Measurements from ENCODE around the gene DOCK9.

Gene DOCK9

DNA sequence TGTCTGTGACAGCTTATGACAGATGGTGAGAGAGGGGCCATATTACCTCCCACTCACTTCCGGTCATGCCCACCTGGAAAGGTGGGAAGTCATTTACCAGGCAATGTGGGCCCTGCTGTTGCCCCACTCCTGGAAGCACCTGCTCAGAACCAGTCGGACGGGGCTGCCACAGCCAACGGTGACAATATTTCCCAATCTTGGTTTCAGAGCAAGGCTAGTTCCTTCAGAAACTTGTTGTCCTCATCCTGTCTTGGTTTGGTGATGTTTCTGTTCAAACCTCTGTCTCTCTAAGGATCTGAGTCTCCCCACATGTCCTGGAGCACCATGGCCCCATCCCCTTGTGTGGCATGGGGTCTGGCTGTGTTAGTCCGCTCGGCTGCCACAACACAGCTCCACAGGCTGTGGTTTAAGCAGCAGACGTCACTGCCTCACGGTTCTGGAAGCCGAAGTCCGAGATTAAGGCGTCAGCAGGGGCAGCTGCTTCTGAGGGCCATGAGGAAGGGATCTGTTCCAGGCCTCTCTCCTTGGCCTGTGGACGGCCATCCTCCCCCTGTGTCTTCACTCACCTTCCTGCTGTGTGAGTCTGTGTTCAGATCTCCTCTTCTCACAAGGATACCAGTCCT is 193.9 kb downstream of the DOCK9 start:
- H2AFZ ChIP-seq (ENCODE audit: low read depth), result no peak overlapping the region
- TF ChIP-seq, protein P1, sequence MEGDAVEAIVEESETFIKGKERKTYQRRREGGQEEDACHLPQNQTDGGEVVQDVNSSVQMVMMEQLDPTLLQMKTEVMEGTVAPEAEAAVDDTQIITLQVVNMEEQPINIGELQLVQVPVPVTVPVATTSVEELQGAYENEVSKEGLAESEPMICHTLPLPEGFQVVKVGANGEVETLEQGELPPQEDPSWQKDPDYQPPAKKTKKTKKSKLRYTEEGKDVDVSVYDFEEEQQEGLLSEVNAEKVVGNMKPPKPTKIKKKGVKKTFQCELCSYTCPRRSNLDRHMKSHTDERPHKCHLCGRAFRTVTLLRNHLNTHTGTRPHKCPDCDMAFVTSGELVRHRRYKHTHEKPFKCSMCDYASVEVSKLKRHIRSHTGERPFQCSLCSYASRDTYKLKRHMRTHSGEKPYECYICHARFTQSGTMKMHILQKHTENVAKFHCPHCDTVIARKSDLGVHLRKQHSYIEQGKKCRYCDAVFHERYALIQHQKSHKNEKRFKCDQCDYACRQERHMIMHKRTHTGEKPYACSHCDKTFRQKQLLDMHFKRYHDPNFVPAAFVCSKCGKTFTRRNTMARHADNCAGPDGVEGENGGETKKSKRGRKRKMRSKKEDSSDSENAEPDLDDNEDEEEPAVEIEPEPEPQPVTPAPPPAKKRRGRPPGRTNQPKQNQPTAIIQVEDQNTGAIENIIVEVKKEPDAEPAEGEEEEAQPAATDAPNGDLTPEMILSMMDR (conservative IDR thresholded peaks at IDR 0.05; ENCODE audit: low read depth, low read length), result no peak
- H3K27me3 ChIP-seq (ENCODE audit: insufficient read depth, low read depth), result no peaks in the 10 kb centered on the region
- H3K36me3 ChIP-seq (ENCODE audit: insufficient read depth), result no peaks in the 10 kb centered on the region
- no peaks in the 10 kb centered on the region for H3K4me1 ChIP-seq (ENCODE audit: low read depth, poor library complexity, severe bottlenecking)
- no peak overlapping the region for H3K27ac ChIP-seq
- H3K4me2 ChIP-seq, result no peak overlapping the region
- no peak overlapping the region for H3K4me3 ChIP-seq (IDR thresholded peaks at IDR 0.05; ENCODE audit: insufficient read depth, low read depth, low read length)
- H3K9ac ChIP-seq, result no peak overlapping the region
- H3K79me2 ChIP-seq (ENCODE audit: insufficient read depth, low read depth), result no peaks in the 10 kb centered on the region
- no peaks in the 10 kb centered on the region for H4K20me1 ChIP-seq (ENCODE audit: insufficient read depth)

DNA sequence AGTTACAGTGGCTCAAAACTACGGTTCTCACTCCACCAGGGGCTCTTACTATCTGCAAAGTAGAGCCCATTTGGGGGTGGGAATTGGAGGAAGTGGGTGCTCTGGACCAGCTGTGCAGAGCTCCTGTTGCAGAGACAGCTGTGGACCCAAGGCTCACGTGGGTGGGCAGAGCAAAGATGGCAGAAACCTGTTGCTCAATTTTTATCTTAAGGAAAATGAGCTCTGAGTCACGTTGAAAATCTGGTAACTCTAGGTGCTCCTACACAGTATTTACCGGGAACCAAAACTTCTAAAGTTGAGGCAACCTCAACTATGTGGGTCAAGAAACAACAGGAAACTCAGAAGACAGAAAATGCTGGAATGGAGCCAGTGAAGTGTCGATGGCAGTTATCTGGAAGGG is 195.2 kb downstream of the DOCK9 start:
- Histone ChIP-seq H3K9ac (no peak overlapping the region), H3K27ac (no peak overlapping the region), H3K4me1 (ENCODE audit: low read depth, poor library complexity, severe bottlenecking) (no peaks in the 10 kb centered on the region), H3K27me3 (ENCODE audit: insufficient read depth, low read depth) (no peaks in the 10 kb centered on the region), H4K20me1 (ENCODE audit: insufficient read depth) (no peaks in the 10 kb centered on the region), H3K4me2 (no peak overlapping the region), H3K36me3 (ENCODE audit: insufficient read depth) (no peaks in the 10 kb centered on the region), H2AFZ (ENCODE audit: low read depth) (no peak overlapping the region), H3K4me3 (IDR thresholded peaks at IDR 0.05; ENCODE audit: insufficient read depth, low read depth, low read length) (no peak overlapping the region), H3K79me2 (ENCODE audit: insufficient read depth, low read depth) (no peaks in the 10 kb centered on the region)
- TF ChIP-seq, protein P1 (conservative IDR thresholded peaks at IDR 0.05; ENCODE audit: low read depth, low read length), result no peak

DNA sequence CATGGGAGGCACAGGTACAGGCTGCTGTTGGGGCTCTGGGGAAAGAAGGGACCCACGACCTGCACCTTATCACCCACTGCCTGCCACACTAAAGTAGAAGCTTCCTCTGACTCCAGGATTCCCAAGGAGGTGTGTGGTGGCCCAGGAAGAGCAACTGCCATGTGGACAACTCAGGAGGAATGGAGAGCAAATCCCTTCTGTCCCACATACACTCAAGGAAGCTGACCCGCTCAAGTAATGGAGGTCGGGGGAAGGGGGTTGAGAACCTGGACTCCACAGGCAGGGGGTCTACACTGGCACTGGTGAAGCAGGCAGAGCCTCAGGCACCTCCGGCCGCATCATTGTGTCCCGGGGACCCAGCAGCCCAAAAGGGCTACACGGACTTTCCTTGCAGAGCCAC is 196.0 kb downstream of the DOCK9 start:
- no peak overlapping the region for H2AFZ ChIP-seq (ENCODE audit: low read depth)
- no peak overlapping the region for H3K4me3 ChIP-seq (IDR thresholded peaks at IDR 0.05; ENCODE audit: insufficient read depth, low read depth, low read length)
- no peaks in the 10 kb centered on the region for H3K4me1 ChIP-seq (ENCODE audit: low read depth, poor library complexity, severe bottlenecking)
- no peak overlapping the region for H3K27ac ChIP-seq
- H4K20me1 ChIP-seq (ENCODE audit: insufficient read depth), result no peaks in the 10 kb centered on the region
- no peaks in the 10 kb centered on the region for H3K36me3 ChIP-seq (ENCODE audit: insufficient read depth)
- TF ChIP-seq, protein P1 (conservative IDR thresholded peaks at IDR 0.05; ENCODE audit: low read depth, low read length), result no peak
- H3K9ac ChIP-seq, result no peak overlapping the region
- H3K79me2 ChIP-seq (ENCODE audit: insufficient read depth, low read depth), result no peaks in the 10 kb centered on the region
- no peak overlapping the region for H3K4me2 ChIP-seq
- H3K27me3 ChIP-seq (ENCODE audit: insufficient read depth, low read depth), result no peaks in the 10 kb centered on the region

DNA sequence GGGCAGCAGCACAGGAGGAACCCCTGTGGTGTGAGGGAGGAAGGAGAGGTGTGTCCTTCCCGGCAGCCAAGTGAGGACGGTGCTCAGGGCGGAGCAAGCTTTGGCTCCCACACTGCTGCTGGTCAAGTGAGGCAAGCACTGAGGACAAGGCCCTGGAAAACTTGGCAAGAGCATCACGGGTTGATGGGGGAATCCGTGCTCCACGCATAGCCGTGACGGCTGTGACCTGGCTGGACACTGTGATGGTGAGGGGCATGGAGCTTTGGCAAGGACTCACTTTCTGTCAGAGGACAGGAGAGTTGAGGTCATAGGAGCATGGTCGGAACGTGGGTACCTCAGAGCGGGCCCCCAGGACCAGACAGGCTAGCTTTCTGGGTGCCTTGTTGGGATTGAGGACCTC is 196.4 kb downstream of the DOCK9 start:
- Histone ChIP-seq H3K36me3 (ENCODE audit: insufficient read depth) (no peaks in the 10 kb centered on the region), H3K27ac (no peak overlapping the region), H2AFZ (ENCODE audit: low read depth) (no peak overlapping the region), H3K27me3 (ENCODE audit: insufficient read depth, low read depth) (no peaks in the 10 kb centered on the region), H3K9ac (no peak overlapping the region), H3K4me2 (no peak overlapping the region), H3K4me3 (IDR thresholded peaks at IDR 0.05; ENCODE audit: insufficient read depth, low read depth, low read length) (no peak overlapping the region), H3K79me2 (ENCODE audit: insufficient read depth, low read depth) (no peaks in the 10 kb centered on the region), H3K4me1 (ENCODE audit: low read depth, poor library complexity, severe bottlenecking) (no peaks in the 10 kb centered on the region), H4K20me1 (ENCODE audit: insufficient read depth) (no peaks in the 10 kb centered on the region)
- TF ChIP-seq, protein P1 (conservative IDR thresholded peaks at IDR 0.05; ENCODE audit: low read depth, low read length), result no peak
